HG03060 (cell line): ENCODE results near the gene SST.

ENCODE experiments used
- ATAC-seq: cut with Tn5 transposase; IDR thresholded peaks from one replicate; pipeline ENCODE4 v1.9.1; 2021; ENCODE audit warnings: low read depth, moderate number of reproducible peaks; ENCODE audit not compliant: unreplicated experiment

The SST gene

DNA sequence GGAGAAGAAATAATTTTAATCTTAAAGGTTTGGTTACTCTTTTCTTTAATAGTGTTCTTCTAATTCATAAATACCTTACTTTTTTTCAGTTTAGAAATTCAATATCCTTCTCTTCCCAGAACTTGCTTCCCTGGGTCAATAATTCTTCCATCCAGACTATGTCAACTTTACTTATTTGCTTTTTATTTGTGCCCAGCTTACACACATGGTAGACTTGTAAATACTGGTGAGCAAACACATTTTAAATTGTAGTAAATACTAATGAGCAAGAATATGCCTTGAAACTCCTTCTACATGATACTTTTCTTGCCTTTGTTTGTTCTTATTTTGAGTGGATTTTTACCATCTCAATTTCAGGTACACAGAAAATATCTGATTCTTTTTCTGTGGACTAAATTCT is 33.7 kb downstream of the SST start:
- ATAC-seq = no peak

DNA sequence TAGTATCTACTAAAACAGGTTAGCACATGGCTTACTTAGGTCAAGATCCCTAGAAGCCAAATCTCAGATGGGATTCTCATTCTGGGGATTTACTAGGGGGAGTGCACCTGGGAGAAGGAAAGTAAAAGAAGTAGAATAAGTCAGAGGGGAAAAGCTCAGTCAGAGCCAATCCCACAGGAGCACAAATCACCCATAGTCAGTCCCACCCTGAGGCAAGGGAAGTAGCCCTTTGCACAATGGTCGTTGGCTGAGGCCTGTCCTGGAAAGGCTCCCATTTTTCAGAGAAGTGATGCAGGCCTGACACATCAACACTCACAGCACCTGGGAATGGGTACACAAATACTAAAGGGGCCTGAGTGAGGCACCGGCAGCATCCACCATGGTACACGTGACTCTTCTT is 39.8 kb downstream of the SST start:
- no peak for ATAC-seq

DNA sequence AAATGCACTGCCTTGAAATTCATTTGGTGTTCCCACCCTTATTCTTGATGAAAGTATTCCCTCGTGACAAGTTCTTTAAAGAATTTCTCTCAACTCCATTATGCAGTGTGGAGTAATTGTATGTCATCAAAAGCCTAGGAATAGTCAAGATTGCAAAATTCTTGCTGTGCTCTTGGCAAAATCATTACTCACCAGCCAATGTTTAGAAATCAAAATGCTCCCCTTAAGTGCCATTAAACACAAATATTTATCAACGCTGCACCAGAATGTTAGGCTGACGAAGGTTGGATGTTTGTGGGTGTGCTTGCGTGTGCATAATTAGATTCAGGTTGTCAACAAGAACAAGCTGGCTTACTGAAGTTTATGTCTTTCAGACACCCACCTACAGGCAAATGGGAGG is 40.5 kb downstream of the SST start:
- ATAC-seq = no peak

DNA sequence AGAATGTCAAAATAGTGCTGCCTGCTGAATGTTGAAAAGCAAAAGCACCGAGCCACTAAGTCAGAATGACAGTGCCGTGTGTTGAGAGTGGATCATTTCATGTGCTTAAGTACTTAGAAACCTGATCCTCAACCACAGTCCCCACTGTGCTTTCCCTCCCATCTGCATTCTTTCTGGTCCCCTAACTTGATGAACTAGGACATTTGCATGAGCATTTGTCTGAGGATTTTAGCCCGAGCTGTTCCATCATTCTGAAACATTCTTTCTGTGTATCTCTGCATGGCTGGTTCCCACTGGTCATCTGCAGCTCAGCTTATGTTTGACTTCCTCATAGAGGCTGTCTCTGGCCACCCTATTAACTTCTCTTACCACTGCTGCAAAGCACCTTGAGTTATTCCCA is 42.0 kb downstream of the SST start:
- no peak for ATAC-seq

DNA sequence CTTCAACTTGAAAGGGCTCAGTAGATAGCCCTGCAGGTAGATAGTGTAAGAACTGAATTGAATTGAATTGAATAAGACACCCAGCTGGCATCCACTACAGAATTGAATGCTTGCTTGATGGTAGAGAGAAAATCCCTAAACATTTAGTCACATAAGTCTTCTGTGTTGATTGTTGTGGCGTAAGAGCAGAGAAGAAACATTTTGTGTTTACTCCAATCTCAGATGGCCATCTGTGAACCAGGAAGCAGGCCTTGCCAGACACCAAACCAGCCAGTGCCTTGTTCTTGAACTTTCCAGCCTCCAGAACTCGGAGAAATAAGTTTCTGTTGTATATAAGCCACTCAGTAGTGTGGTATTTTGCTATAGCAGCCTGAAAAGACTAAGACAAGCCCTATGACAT is 43.6 kb downstream of the SST start:
- ATAC-seq = no peak

DNA sequence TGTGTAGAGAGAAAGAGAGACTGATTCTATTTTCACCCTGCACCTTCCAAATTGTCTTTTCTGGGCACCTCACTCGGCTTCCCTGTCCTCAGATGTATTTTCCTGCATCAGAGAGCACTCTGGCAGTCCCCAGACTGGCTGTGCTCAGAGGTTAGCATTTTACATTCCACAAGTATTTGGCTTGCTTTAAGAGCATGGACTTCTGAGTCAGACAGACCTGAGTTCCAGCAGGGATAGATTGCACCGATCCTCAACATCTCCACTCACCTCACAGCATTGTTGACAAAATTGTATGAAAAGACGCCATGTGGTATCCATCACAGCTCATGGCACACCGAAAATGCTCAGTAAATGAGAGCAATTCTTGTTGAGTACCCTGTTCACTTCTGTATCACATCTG is 45.6 kb downstream of the SST start:
- ATAC-seq = no peak

DNA sequence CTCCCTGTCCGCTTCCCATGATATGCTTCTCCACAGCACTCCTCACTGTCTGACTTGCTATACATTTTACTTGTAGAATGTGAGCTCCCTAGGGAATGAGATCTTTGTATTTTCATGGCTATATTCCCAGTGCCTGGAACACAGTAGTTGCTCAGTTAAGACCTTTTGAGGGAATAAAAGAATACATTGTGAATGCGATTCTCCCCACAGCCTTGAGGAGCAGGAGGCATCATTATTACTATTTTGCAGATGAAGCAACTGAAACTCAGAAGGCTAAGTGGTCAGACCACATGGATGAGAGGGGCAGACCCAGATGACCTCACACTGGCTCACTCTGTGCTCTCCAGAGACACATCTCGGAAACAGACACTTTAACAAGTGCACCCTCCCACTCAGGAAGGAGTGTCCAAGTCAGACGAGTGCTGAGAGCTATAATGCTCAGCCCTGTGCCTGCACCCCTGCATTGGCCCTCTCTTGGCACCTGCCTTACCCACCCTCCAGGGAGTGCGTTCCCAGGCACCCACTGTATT is 46.8 kb downstream of the SST start:
- no peak for ATAC-seq

DNA sequence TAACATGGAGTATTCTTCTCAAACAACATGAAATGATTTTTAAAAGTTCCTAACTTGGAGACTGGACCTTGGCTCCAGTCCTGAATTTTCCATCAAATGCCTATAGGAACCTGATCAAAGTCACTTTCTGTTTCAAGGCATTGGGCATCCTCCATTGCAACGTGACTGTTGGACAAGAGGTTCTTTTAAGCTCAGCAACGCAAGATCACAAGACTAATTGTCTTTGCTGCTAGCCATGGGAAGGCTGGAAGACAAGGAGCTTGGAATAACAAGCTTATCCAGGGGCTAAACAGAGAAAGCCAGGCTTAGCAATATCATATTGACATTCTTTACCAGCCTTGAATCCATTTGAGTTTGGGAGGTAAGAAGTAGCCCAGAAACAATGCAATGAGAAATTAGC is 48.3 kb downstream of the SST start:
- ATAC-seq = no peak

DNA sequence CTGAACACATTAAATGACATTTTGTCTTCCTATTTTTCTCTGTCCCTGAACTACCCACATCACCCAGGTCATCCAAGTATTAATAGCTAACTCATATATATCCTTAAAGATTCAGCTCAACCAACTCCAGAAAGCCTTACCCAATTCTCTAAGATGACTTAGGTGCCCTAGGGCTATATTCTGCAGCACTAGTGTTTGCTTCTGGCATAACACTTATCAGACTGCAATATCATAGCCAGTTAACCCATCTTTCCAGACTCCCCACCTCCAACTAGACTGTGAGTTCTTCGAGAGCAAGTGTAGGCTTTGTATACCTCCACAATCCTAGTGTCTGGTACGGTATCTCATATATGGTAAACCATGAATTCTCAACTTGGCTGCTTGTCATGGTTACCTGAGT is 50.7 kb downstream of the SST start:
- no peak for ATAC-seq
